SK-N-MC (cell line): Measurements from ENCODE around the gene NPEPL1.

Experiments
- EZH2 ChIP-seq: fragments of 200-600 bp; sonication (generic); IDR thresholded peaks from one replicate; pipeline ENCODE4 v1.6.1; 2017; ENCODE audit warnings: antibody characterized with exemption
- POLR2AphosphoS5 ChIP-seq: IDR thresholded peaks from 2 replicates; pipeline ENCODE4 v1.6.1; 2012; ENCODE audit warnings: mild to moderate bottlenecking, low read depth, low read length, borderline replicate concordance

GRCh38 chr20:58695084-58695722, 2.6 kb downstream of the NPEPL1 start:
- TF ChIP-seq EZH2 (no peak), POLR2AphosphoS5 (no peak)
